K562 (cell line): Measurements from ENCODE around the gene PHF5A. TPM values are rescaled to one million over a fixed set of nuclear protein-coding genes. Genes with fewer than 3 reads are reported as not detected.
A peak's percentile ranks its signal among the peaks of the same experiment; 100 is the strongest.

Experiments used
- HDGF ChIP-seq: fragments of 450-650 bp; IDR thresholded peaks from 2 replicates; pipeline ENCODE4 v1.6.1; 2016
- SRSF1 ChIP-seq: fragments of 200-400 bp; formaldehyde crosslinking; IDR thresholded peaks from 2 replicates; pipeline ENCODE4 v1.6.1; 2017; ENCODE audit warnings: mild to moderate bottlenecking, low read depth, low read length, moderate library complexity
- STAG1 ChIP-seq: sonication (generic); formaldehyde crosslinking; IDR thresholded peaks from 2 replicates; pipeline ENCODE4 v1.5.0; 2020; ENCODE audit warnings: missing genetic modification reagents, borderline replicate concordance
- TAF9B ChIP-seq: fragments of 450-650 bp; IDR thresholded peaks from 2 replicates; pipeline ENCODE4 v1.6.1; 2018; ENCODE audit warnings: mild to moderate bottlenecking; ENCODE audit not compliant: partially characterized antibody
- TEAD1 ChIP-seq, 2 experiments: fragments of 450-650 bp in 1 of 2; sonication (generic) in 1 of 2; formaldehyde crosslinking; IDR thresholded peaks; 2 replicates each; pipeline versions ENCODE4 v1.4.0 to v1.8.0; 2020 to 2022; ENCODE audit warnings: mild to moderate bottlenecking in 2 of 2, missing genetic modification reagents in 1 of 2
- TSC22D4 ChIP-seq: fragments of 450-650 bp; IDR thresholded peaks from 2 replicates; pipeline ENCODE4 v1.6.1; 2016; ENCODE audit warnings: missing genetic modification characterization, missing biosample characterization, control low read depth
- ZNF384 ChIP-seq: IDR thresholded peaks from 2 replicates; pipeline ENCODE4 v1.6.1; 2012; ENCODE audit warnings: low read depth, low read length, improper control_type of control experiment
- ZNF778 ChIP-seq: fragments of 450-650 bp; formaldehyde crosslinking; IDR thresholded peaks from 2 replicates; pipeline ENCODE4 v1.4.0; 2020; ENCODE audit warnings: mild to moderate bottlenecking, moderate library complexity
- polyA plus RNA-seq, 8 experiments: library from polyadenylated mRNA; depleted of rRNA in 4 of 8; stranded (reverse) in 5 of 8; unstranded in 3 of 8; fragments of >200 nt; fragmentation: Nextera tagmentation in 2 of 8; fragmentation: Illumina TruSeq in 1 of 8; extraction: Ambion mirVana in 2 of 8; extraction: Trizol in 1 of 8; gene quantifications; 2 replicates each; pipeline versions ENCODE4 v1.2.1 to v1.2.3, GENCODE V29; 2011 to 2014; ENCODE audit warnings: inconsistent platforms in 1 of 8, missing spikeins in 1 of 8
- total RNA-seq, 7 experiments: library from RNA; depleted of rRNA in 6 of 7; stranded (reverse); fragments of >200 nt in 6 of 7; fragmentation: Illumina TruSeq in 2 of 7; extraction: Trizol in 2 of 7; gene quantifications; 2 replicates each; pipeline versions ENCODE4 v1.2.1 to v1.2.3, GENCODE V29; 2011 to 2021; ENCODE audit warnings: low replicate concordance in 1 of 7
- TF ChIP-seq, protein P1 (sequence below): fragments of 200-600 bp; sonication (generic); IDR thresholded peaks from one replicate; pipeline ENCODE4 v1.6.1; 2012; ENCODE audit warnings: mild to moderate bottlenecking, low read depth, low read length, inconsistent platforms
- TF ChIP-seq, protein P2 (sequence below): fragments of 450-650 bp; formaldehyde crosslinking; IDR thresholded peaks from 2 replicates; pipeline ENCODE4 v1.4.0; 2020; ENCODE audit warnings: mild to moderate bottlenecking, moderate library complexity
- TF ChIP-seq, protein P3 (sequence below): sonication (generic); formaldehyde crosslinking; IDR thresholded peaks from 2 replicates; pipeline ENCODE4 v1.8.0; 2022; ENCODE audit warnings: mild to moderate bottlenecking, low read depth, missing genetic modification reagents
- TF ChIP-seq, protein P4 (sequence below): IDR thresholded peaks from 2 replicates; pipeline ENCODE4 v1.6.1; 2016; ENCODE audit warnings: missing genetic modification characterization, missing compliant biosample characterization

PHF5A gene
- total and polyA plus RNA-seq, 9 of the 15 experiments (the other 6 are each of a cell fraction or from before 2014, with no cell fraction given), result 14.2 to 144 (median 101) TPM

DNA sequence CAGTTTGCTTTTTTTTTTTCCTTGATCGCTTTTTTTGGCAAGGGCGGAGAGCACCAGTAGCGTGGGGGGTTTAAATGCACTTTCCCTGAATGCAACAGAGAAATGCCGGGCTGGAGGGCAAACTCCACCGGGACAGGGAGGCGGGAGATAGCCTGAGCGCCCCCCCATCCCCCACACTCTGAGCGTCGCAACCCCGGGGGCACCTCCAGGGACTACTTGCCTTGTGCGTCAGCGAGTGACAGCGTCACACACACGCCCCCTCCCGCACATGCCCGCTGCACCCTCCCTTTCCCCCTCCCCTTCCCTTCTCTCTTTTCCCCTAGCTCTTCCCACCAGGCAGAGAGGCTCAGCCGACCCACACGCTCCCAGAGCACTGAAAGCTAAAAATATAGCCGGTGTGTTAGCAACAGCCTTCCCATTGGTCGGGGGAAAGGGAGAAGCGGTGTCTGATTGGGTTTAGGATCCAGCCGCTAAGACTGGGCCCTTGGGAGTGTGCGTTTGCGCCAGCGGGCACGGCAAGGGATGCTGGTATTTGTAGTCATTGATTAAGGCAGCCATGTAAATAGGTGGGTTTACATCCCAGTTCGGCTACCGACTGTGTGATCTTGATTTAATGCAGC is 20.2 kb downstream of the PHF5A start (continued):
- TF ChIP-seq, protein P1, sequence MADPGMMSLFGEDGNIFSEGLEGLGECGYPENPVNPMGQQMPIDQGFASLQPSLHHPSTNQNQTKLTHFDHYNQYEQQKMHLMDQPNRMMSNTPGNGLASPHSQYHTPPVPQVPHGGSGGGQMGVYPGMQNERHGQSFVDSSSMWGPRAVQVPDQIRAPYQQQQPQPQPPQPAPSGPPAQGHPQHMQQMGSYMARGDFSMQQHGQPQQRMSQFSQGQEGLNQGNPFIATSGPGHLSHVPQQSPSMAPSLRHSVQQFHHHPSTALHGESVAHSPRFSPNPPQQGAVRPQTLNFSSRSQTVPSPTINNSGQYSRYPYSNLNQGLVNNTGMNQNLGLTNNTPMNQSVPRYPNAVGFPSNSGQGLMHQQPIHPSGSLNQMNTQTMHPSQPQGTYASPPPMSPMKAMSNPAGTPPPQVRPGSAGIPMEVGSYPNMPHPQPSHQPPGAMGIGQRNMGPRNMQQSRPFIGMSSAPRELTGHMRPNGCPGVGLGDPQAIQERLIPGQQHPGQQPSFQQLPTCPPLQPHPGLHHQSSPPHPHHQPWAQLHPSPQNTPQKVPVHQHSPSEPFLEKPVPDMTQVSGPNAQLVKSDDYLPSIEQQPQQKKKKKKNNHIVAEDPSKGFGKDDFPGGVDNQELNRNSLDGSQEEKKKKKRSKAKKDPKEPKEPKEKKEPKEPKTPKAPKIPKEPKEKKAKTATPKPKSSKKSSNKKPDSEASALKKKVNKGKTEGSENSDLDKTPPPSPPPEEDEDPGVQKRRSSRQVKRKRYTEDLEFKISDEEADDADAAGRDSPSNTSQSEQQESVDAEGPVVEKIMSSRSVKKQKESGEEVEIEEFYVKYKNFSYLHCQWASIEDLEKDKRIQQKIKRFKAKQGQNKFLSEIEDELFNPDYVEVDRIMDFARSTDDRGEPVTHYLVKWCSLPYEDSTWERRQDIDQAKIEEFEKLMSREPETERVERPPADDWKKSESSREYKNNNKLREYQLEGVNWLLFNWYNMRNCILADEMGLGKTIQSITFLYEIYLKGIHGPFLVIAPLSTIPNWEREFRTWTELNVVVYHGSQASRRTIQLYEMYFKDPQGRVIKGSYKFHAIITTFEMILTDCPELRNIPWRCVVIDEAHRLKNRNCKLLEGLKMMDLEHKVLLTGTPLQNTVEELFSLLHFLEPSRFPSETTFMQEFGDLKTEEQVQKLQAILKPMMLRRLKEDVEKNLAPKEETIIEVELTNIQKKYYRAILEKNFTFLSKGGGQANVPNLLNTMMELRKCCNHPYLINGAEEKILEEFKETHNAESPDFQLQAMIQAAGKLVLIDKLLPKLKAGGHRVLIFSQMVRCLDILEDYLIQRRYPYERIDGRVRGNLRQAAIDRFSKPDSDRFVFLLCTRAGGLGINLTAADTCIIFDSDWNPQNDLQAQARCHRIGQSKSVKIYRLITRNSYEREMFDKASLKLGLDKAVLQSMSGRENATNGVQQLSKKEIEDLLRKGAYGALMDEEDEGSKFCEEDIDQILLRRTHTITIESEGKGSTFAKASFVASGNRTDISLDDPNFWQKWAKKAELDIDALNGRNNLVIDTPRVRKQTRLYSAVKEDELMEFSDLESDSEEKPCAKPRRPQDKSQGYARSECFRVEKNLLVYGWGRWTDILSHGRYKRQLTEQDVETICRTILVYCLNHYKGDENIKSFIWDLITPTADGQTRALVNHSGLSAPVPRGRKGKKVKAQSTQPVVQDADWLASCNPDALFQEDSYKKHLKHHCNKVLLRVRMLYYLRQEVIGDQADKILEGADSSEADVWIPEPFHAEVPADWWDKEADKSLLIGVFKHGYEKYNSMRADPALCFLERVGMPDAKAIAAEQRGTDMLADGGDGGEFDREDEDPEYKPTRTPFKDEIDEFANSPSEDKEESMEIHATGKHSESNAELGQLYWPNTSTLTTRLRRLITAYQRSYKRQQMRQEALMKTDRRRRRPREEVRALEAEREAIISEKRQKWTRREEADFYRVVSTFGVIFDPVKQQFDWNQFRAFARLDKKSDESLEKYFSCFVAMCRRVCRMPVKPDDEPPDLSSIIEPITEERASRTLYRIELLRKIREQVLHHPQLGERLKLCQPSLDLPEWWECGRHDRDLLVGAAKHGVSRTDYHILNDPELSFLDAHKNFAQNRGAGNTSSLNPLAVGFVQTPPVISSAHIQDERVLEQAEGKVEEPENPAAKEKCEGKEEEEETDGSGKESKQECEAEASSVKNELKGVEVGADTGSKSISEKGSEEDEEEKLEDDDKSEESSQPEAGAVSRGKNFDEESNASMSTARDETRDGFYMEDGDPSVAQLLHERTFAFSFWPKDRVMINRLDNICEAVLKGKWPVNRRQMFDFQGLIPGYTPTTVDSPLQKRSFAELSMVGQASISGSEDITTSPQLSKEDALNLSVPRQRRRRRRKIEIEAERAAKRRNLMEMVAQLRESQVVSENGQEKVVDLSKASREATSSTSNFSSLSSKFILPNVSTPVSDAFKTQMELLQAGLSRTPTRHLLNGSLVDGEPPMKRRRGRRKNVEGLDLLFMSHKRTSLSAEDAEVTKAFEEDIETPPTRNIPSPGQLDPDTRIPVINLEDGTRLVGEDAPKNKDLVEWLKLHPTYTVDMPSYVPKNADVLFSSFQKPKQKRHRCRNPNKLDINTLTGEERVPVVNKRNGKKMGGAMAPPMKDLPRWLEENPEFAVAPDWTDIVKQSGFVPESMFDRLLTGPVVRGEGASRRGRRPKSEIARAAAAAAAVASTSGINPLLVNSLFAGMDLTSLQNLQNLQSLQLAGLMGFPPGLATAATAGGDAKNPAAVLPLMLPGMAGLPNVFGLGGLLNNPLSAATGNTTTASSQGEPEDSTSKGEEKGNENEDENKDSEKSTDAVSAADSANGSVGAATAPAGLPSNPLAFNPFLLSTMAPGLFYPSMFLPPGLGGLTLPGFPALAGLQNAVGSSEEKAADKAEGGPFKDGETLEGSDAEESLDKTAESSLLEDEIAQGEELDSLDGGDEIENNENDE, result no peak
- TF ChIP-seq, protein P2, sequence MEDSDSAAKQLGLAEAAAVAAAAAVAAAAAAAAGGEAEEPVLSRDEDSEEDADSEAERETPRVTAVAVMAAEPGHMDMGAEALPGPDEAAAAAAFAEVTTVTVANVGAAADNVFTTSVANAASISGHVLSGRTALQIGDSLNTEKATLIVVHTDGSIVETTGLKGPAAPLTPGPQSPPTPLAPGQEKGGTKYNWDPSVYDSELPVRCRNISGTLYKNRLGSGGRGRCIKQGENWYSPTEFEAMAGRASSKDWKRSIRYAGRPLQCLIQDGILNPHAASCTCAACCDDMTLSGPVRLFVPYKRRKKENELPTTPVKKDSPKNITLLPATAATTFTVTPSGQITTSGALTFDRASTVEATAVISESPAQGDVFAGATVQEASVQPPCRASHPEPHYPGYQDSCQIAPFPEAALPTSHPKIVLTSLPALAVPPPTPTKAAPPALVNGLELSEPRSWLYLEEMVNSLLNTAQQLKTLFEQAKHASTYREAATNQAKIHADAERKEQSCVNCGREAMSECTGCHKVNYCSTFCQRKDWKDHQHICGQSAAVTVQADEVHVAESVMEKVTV (CRISPR knock-in tag), result no peak
- TF ChIP-seq TAF9B (peak; percentile 68), ZNF778 (CRISPR knock-in tag) (no peak), TEAD1 (CRISPR knock-in tag; IDR thresholded peaks at IDR 0.05) (no peak), SRSF1 (no peak), ZNF384 (peak; percentile 40; the same call in 1 of the 2 replicates), HDGF (no peak), TSC22D4 (no peak), STAG1 (no peak)
- TF ChIP-seq, protein P3, sequence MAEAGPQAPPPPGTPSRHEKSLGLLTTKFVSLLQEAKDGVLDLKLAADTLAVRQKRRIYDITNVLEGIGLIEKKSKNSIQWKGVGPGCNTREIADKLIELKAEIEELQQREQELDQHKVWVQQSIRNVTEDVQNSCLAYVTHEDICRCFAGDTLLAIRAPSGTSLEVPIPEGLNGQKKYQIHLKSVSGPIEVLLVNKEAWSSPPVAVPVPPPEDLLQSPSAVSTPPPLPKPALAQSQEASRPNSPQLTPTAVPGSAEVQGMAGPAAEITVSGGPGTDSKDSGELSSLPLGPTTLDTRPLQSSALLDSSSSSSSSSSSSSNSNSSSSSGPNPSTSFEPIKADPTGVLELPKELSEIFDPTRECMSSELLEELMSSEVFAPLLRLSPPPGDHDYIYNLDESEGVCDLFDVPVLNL (CRISPR knock-in tag), result no peak
- TF ChIP-seq, protein P4, sequence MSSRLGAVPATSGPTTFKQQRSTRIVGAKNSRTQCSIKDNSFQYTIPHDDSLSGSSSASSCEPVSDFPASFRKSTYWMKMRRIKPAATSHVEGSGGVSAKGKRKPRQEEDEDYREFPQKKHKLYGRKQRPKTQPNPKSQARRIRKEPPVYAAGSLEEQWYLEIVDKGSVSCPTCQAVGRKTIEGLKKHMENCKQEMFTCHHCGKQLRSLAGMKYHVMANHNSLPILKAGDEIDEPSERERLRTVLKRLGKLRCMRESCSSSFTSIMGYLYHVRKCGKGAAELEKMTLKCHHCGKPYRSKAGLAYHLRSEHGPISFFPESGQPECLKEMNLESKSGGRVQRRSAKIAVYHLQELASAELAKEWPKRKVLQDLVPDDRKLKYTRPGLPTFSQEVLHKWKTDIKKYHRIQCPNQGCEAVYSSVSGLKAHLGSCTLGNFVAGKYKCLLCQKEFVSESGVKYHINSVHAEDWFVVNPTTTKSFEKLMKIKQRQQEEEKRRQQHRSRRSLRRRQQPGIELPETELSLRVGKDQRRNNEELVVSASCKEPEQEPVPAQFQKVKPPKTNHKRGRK (tag), result no peak
